Activated naive CD4-positive, alpha-beta T cell treated with anti-CD3 and anti-CD28 coated beads for 36 hours (primary cell): ENCODE results near the gene ID3. TPM values are rescaled to one million over a fixed set of nuclear protein-coding genes. Genes with fewer than 3 reads are reported as not detected.

ENCODE experiments used
- CTCF ChIA-PET: fragments of 350-600 bp; sonication (Branson Sonifier 250); formaldehyde crosslinking; loops from one replicate; lab custom pipeline; 2021; ENCODE audit warnings: antibody characterized with exemption; lab: Charles Lee
- DNase-seq: peaks from one replicate; pipeline ENCODE4 v3.0.0-alpha.2; 2020
- H3K27ac Mint-ChIP-seq: one replicate; pipeline ENCODE4 v1.8.0; 2021; ENCODE audit warnings: mild to moderate bottlenecking, mixed read lengths
- H3K27me3 Mint-ChIP-seq: one replicate; pipeline ENCODE4 v1.8.0; 2021; ENCODE audit warnings: low read depth, mixed read lengths
- H3K36me3 Mint-ChIP-seq: one replicate; pipeline ENCODE4 v1.8.0; 2021; ENCODE audit warnings: low read depth, mixed read lengths
- H3K4me1 Mint-ChIP-seq: one replicate; pipeline ENCODE4 v1.8.0; 2021; ENCODE audit warnings: low read depth, mixed read lengths
- H3K4me3 Mint-ChIP-seq: one replicate; pipeline ENCODE4 v1.8.0; 2021; ENCODE audit warnings: mild to moderate bottlenecking, moderate library complexity, mixed read lengths
- H3K9me3 Mint-ChIP-seq: one replicate; pipeline ENCODE4 v1.8.0; 2021; ENCODE audit warnings: mixed read lengths
- intact Hi-C: fragments of 100-400 bp; cut with micrococcal nuclease; formaldehyde crosslinking; loops from one replicate; pipeline ENCODE4 v1.15.1; 2023
- total RNA-seq, 2 experiments: library from RNA; stranded (reverse); gene quantifications; one replicate each; pipeline ENCODE4 v1.2.3, GENCODE V29; 2021

The ID3 gene
- total RNA-seq, 2 experiments from 2014 or later = 69.5 to 74.6 TPM

GRCh38 chr1:23570001-23570691 is 10.8 kb upstream of the ID3 start:
- Mint-ChIP-seq H3K36me3 (no peaks in the 10 kb centered on the region), H3K4me1 (peaks cover 10% of the 10 kb centered on the region), H3K27ac (no peak overlapping the region), H3K9me3 (no peaks in the 10 kb centered on the region), H3K4me3 (no peak overlapping the region), H3K27me3 (peaks cover 9% of the 10 kb centered on the region)
- CTCF ChIA-PET = interaction anchor here (1.2 kb wide), 2 partner anchors 11 to 65 kb away, joined by 4 read pairs; partner anchors contain the start of gene ID3
- no peak for DNase-seq
- intact Hi-C loops = no loop called here

GRCh38 chr1:23568608-23569383 is 9.5 kb upstream of the ID3 start:
- H3K4me1 Mint-ChIP-seq = peaks cover 10% of the 10 kb centered on the region
- no peak for DNase-seq
- CTCF ChIA-PET = interaction anchor here (0.7 kb wide), 1 partner anchor 8 kb away, joined by 4 read pairs; no protein-coding TSS in a partner anchor
- H3K4me3 Mint-ChIP-seq = peak overlapping the region; percentile 83
- intact Hi-C loops = no loop called here
- no peaks in the 10 kb centered on the region for H3K36me3 Mint-ChIP-seq
- H3K27ac Mint-ChIP-seq = no peak overlapping the region
- H3K27me3 Mint-ChIP-seq = peaks cover 9% of the 10 kb centered on the region
- H3K9me3 Mint-ChIP-seq = no peaks in the 10 kb centered on the region

- no peaks in the 10 kb centered on the region for H3K9me3 Mint-ChIP-seq
- DNase-seq = no peak
- H3K27me3 Mint-ChIP-seq = peaks cover 9% of the 10 kb centered on the region
- H3K4me3 Mint-ChIP-seq = peak overlapping the region; percentile 83
- peaks cover 14% of the 10 kb centered on the region for H3K4me1 Mint-ChIP-seq
- intact Hi-C loops = no loop called here
- H3K36me3 Mint-ChIP-seq = no peaks in the 10 kb centered on the region
- CTCF ChIA-PET = interaction anchor here (0.7 kb wide), 1 partner anchor 9 kb away, joined by 4 read pairs; no protein-coding TSS in a partner anchor
- H3K27ac Mint-ChIP-seq = no peak overlapping the region
These were observed 8.8 kb upstream of the ID3 start for GRCh38 chr1:23567996-23568607.

DNA sequence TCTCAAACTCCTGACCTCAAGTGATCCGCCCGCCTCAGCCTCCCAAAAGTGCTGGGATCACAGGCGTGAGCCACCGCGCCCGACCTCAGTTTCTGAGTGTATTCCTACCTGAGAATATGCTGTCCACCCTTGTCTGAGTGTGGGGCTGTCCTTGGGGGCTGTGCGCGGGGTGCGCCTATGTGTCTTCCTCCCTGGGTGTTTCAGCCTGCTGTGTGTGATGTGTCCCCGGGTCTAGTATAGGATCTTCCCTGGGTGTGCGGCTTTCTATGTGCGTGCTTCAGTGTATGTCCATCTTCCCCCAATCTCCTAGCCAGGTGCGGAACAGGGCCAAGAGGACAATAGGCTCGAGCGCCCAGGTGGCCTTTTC is 8.3 kb upstream of the ID3 start:
- CTCF ChIA-PET = no interaction called here
- DNase-seq = no peak
- intact Hi-C loops = no loop called here
- no peaks in the 10 kb centered on the region for H3K9me3 Mint-ChIP-seq
- no peak overlapping the region for H3K27ac Mint-ChIP-seq
- peaks cover 18% of the 10 kb centered on the region for H3K4me1 Mint-ChIP-seq
- peaks cover 9% of the 10 kb centered on the region for H3K27me3 Mint-ChIP-seq
- no peaks in the 10 kb centered on the region for H3K36me3 Mint-ChIP-seq
- H3K4me3 Mint-ChIP-seq = peak overlapping the region; percentile 66

- Mint-ChIP-seq H3K9me3 (no peaks in the 10 kb centered on the region), H3K4me1 (peaks cover 28% of the 10 kb centered on the region), H3K4me3 (no peak overlapping the region), H3K36me3 (no peaks in the 10 kb centered on the region), H3K27ac (no peak overlapping the region), H3K27me3 (peaks cover 13% of the 10 kb centered on the region)
- CTCF ChIA-PET = interaction anchor here (1.1 to 1.6 kb wide), 3 partner anchors 16 to 71 kb away, joined by 3 to 5 read pairs (median 4); no protein-coding TSS in a partner anchor
- intact Hi-C loops = no loop called here
- DNase-seq = no peak
These were observed 7.0 kb upstream of the ID3 start for GRCh38 chr1:23566304-23566703.

DNA sequence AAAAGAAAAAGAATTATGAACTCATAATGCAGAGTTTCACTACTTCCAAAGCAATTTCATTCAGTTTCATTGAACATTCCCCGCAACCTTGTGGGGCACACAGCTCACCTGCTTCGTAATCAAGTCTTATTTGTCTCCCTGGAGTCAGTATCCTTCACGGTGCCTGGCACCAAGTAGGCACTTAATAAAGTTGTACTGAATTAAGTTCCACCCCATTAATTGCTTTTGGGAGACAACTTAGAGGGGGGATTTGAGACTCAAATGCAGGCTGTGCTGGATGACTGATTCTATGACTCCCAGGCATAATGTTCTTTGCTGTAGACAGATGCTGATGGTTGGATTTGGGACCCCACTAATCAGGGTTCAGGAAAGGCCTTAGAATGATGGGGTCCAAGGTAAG is 6.5 kb upstream of the ID3 start:
- no peaks in the 10 kb centered on the region for H3K36me3 Mint-ChIP-seq
- peaks cover 13% of the 10 kb centered on the region for H3K27me3 Mint-ChIP-seq
- H3K4me1 Mint-ChIP-seq = peaks cover 29% of the 10 kb centered on the region
- intact Hi-C loops = no loop called here
- no peak for DNase-seq
- H3K4me3 Mint-ChIP-seq = no peak overlapping the region
- CTCF ChIA-PET = interaction anchor here (1.5 to 1.6 kb wide), 2 partner anchors 69 to 72 kb away, joined by 3 to 4 read pairs; no protein-coding TSS in a partner anchor
- H3K9me3 Mint-ChIP-seq = no peaks in the 10 kb centered on the region
- H3K27ac Mint-ChIP-seq = no peak overlapping the region

- peaks cover 40% of the 10 kb centered on the region for H3K4me1 Mint-ChIP-seq
- H3K9me3 Mint-ChIP-seq = no peaks in the 10 kb centered on the region
- H3K36me3 Mint-ChIP-seq = no peaks in the 10 kb centered on the region
- H3K27ac Mint-ChIP-seq = no peak overlapping the region
- intact Hi-C loops = no loop called here
- CTCF ChIA-PET = interaction anchor here (0.6 to 2.1 kb wide), 3 partner anchors 28 to 1290 kb away, joined by 3 to 10 read pairs (median 3); no protein-coding TSS in a partner anchor
- DNase-seq = no peak
- no peak overlapping the region for H3K4me3 Mint-ChIP-seq
- H3K27me3 Mint-ChIP-seq = peaks cover 13% of the 10 kb centered on the region
These were observed 5.3 kb upstream of the ID3 start for GRCh38 chr1:23564529-23565122.

GRCh38 chr1:23563755-23564374 is 4.6 kb upstream of the ID3 start:
- DNase-seq = no peak
- Mint-ChIP-seq H3K27ac (no peak overlapping the region), H3K4me1 (peaks cover 42% of the 10 kb centered on the region), H3K9me3 (no peaks in the 10 kb centered on the region), H3K36me3 (no peaks in the 10 kb centered on the region), H3K4me3 (no peak overlapping the region), H3K27me3 (peaks cover 11% of the 10 kb centered on the region)
- intact Hi-C loops = no loop called here
- CTCF ChIA-PET = interaction anchor here (2.1 kb wide), 1 partner anchor 73 kb away, joined by 10 read pairs; no protein-coding TSS in a partner anchor

DNA sequence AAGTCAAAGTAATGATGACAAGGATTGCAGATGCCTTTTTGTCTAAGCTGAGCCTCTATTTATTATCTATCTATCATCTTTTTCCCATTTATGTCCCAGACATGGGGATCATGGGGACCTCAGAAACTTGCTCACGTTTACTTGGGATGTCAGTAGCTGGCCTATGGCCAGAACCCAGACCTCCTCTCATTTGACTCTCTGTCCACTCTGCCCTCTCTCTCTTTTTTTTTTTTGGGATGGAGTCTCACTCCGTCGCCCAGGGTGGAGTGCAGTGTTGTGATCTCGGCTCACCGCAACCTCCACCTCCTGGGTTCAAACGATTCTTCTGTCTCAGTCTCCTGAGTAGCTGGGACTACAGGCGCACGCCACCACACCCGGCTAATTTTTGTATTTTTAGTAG is 3.7 kb upstream of the ID3 start:
- CTCF ChIA-PET = interaction anchor here (0.7 to 2.1 kb wide), 3 partner anchors 11 to 1305 kb away, joined by 3 to 10 read pairs (median 3); no protein-coding TSS in a partner anchor
- Mint-ChIP-seq H3K27ac (no peak overlapping the region), H3K36me3 (peaks cover 7% of the 10 kb centered on the region), H3K27me3 (peaks cover 6% of the 10 kb centered on the region), H3K4me1 (peaks cover 38% of the 10 kb centered on the region), H3K9me3 (no peaks in the 10 kb centered on the region), H3K4me3 (no peak overlapping the region)
- no peak for DNase-seq
- intact Hi-C loops = no loop called here

DNA sequence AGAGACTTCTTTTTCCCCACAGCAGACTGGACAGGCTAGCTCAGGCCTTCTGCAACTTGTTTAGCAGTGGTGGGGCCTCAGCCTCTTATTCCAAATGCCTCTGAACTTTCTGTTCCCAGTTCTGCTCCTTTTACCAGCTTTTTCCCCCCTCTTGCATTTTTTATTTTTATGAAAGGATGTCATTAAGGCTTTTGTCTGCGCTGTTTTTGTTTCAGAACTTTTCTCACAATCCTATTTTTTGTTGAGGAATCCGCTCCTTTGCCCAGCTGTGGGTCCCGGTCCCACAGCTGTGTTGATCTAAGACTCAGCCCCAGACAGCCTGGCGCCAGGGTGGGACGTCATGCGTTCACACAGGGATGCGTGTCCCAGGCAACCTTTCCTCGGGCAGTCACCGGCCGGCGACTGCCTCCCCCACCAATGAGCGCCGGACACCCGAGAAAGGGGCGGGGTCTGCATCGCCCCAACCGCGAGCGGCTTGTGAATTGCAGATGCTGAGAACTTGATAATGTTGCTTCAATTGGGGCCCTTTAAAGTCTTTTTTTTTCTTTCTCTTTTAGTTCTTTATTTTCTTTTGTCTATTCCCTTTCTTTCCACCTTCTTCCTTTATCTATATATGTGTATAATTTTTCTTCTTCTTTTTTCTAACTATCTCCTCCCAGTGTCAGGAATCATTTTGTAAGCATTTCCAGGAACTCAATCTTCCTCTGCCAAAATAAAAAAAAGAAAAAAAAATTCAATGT is 3.0 kb upstream of the ID3 start:
- CTCF ChIA-PET = interaction anchor here (0.7 to 1.2 kb wide), 3 partner anchors 12 to 1305 kb away, joined by 3 to 4 read pairs (median 3); no protein-coding TSS in a partner anchor
- intact Hi-C loops = no loop called here
- DNase-seq = peak; percentile 35
- H3K36me3 Mint-ChIP-seq = peaks cover 13% of the 10 kb centered on the region
- H3K27ac Mint-ChIP-seq = no peak overlapping the region
- peaks cover 3% of the 10 kb centered on the region for H3K27me3 Mint-ChIP-seq
- H3K9me3 Mint-ChIP-seq = no peaks in the 10 kb centered on the region
- peaks cover 39% of the 10 kb centered on the region for H3K4me1 Mint-ChIP-seq
- peak overlapping the region; percentile 33 for H3K4me3 Mint-ChIP-seq

DNA sequence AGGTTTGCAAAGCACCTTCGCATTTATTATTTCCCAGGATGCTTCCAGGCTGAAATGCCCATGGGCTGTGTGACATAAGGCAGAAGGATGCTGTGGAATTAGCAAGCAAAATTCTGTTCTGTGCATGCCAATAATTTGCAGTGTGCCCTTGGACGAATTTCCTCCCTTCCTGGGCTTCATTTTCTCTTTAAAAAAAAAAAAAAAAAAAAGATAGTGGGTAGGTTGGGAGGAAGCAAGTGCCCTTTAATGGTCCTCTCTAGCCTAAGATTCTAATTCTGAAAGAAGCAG is 2.5 kb upstream of the ID3 start:
- Mint-ChIP-seq H3K4me1 (peaks cover 43% of the 10 kb centered on the region), H3K4me3 (no peak overlapping the region), H3K27me3 (peaks cover 3% of the 10 kb centered on the region), H3K36me3 (peaks cover 15% of the 10 kb centered on the region), H3K9me3 (no peaks in the 10 kb centered on the region), H3K27ac (no peak overlapping the region)
- CTCF ChIA-PET = interaction anchor here (1.2 kb wide), 2 partner anchors 13 to 73 kb away, joined by 3 to 4 read pairs; no protein-coding TSS in a partner anchor
- intact Hi-C loops = no loop called here
- no peak for DNase-seq
